ENCODE measurements around the gene ALDH1A2.

DNA sequence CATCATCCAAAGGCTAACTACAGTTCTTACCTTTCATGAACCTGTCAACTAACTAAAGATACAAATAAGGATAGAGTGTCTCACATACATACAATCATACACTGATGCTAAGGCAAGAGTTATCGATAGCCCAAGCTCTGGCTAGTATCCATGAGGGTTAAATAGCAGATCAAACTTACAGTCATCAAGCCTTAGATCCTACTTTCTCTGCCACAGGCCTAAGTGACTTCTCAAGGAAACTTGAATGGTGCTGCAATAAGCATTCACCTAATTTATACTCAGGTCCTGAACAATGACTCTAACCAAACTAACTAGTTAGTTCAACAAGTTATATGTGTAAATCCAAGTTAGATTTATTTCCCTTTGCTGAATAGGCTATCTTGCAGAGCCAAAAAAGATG, 51.0 kb downstream of the ALDH1A2 start:
- TF ChIP-seq, protein P1, sequence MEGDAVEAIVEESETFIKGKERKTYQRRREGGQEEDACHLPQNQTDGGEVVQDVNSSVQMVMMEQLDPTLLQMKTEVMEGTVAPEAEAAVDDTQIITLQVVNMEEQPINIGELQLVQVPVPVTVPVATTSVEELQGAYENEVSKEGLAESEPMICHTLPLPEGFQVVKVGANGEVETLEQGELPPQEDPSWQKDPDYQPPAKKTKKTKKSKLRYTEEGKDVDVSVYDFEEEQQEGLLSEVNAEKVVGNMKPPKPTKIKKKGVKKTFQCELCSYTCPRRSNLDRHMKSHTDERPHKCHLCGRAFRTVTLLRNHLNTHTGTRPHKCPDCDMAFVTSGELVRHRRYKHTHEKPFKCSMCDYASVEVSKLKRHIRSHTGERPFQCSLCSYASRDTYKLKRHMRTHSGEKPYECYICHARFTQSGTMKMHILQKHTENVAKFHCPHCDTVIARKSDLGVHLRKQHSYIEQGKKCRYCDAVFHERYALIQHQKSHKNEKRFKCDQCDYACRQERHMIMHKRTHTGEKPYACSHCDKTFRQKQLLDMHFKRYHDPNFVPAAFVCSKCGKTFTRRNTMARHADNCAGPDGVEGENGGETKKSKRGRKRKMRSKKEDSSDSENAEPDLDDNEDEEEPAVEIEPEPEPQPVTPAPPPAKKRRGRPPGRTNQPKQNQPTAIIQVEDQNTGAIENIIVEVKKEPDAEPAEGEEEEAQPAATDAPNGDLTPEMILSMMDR (IDR thresholded peaks at IDR 0.05) = no peak
- no peak for TF ChIP-seq POLR2A (IDR thresholded peaks at IDR 0.05)

Data from right lobe of liver (tissue), 4 donors.